ENCODE data around the gene BICDL2. TPM values are rescaled to one million over a fixed set of nuclear protein-coding genes. Genes with fewer than 3 reads are reported as not detected.
A peak's percentile ranks its signal among the peaks of the same experiment; 100 is the strongest.

The BICDL2 gene
- total RNA-seq, 2 experiments from 2014 or later: 0.77 to 0.92 TPM

DNA sequence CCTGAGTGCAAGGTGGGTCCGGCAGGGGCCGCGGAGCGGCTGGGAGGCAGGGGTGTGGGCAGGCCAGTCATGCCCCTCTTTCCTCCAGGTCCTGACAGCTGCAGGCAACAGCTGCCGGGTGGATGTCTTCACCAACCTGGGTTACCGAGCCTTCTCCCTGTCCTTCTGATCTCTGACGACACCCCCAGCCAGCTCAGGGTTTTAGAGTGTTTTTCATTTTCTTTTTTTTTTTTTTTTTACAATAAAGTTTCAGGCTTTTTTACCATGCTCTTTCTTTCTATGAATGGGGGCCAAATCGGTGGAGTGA, 9.3 kb downstream of the BICDL2 start:
- Mint-ChIP-seq H3K9me3 (no peaks in the 10 kb centered on the region), H3K4me1 (ENCODE audit: low read depth) (peaks cover 40% of the 10 kb centered on the region), H3K27me3 (peaks cover 26% of the 10 kb centered on the region), H3K4me3 (no peak overlapping the region), H3K36me3 (ENCODE audit: low read depth) (peaks cover 14% of the 10 kb centered on the region), H3K27ac (no peak overlapping the region)
- ChIA-PET CTCF (interaction anchor here (0.8 to 10.2 kb wide), 29 partner anchors 6 to 143 kb away, joined by 3 to 135 read pairs (median 8); partner anchors contain the start of genes CLDN6, HCFC1R1, THOC6 and TNFRSF12A), POLR2A (interaction anchor here (0.8 to 1.8 kb wide), 7 partner anchors 11 to 102 kb away, joined by 3 to 6 read pairs (median 4); partner anchors contain the start of genes KREMEN2 and PAQR4)
- intact Hi-C loops (cut with micrococcal nuclease): no loop called here
- no peak for DNase-seq
- no peak for ATAC-seq
- TF ChIP-seq, protein P1, sequence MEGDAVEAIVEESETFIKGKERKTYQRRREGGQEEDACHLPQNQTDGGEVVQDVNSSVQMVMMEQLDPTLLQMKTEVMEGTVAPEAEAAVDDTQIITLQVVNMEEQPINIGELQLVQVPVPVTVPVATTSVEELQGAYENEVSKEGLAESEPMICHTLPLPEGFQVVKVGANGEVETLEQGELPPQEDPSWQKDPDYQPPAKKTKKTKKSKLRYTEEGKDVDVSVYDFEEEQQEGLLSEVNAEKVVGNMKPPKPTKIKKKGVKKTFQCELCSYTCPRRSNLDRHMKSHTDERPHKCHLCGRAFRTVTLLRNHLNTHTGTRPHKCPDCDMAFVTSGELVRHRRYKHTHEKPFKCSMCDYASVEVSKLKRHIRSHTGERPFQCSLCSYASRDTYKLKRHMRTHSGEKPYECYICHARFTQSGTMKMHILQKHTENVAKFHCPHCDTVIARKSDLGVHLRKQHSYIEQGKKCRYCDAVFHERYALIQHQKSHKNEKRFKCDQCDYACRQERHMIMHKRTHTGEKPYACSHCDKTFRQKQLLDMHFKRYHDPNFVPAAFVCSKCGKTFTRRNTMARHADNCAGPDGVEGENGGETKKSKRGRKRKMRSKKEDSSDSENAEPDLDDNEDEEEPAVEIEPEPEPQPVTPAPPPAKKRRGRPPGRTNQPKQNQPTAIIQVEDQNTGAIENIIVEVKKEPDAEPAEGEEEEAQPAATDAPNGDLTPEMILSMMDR (IDR thresholded peaks at IDR 0.05): no peak

DNA sequence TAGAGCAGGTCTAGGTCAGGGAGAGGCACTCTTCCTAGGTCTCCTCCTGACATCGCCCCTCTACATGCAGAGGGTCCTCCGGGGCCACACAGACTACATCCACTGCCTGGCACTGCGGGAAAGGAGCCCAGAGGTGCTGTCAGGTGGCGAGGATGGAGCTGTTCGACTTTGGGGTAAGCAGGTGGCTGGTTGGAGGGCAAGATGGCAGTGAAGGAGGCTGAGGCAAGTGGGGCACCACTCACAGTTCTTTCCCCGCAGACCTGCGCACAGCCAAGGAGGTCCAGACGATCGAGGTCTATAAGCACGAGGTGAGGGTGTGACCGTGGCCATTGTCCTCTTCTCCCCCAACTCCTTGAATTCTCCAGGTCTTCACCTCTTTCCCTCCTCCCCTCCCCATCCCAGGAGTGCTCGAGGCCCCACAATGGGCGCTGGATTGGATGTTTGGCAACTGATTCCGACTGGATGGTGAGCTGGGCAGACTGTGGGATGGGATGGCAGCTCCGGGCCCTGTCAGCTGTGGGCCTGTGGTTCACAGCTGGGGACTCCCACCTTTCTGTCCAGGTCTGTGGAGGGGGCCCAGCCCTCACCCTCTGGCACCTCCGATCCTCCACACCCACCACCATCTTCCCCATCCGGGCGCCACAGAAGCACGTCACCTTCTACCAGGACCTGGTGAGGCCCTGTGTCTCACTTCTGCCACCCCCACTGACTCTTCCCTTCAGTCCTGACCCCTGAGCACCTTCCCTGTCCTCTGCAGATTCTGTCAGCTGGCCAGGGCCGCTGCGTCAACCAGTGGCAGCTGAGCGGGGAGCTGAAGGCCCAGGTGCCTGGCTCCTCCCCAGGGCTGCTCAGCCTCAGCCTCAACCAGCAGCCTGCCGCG, 9.9 kb downstream of the BICDL2 start:
- DNase-seq: no peak
- TF ChIP-seq, protein P1 (IDR thresholded peaks at IDR 0.05): no peak
- Mint-ChIP-seq H3K36me3 (ENCODE audit: low read depth) (peaks cover 14% of the 10 kb centered on the region), H3K4me3 (no peak overlapping the region), H3K27me3 (peaks cover 24% of the 10 kb centered on the region), H3K27ac (no peak overlapping the region), H3K9me3 (no peaks in the 10 kb centered on the region), H3K4me1 (ENCODE audit: low read depth) (peaks cover 45% of the 10 kb centered on the region)
- intact Hi-C loops (cut with micrococcal nuclease): no loop called here
- ATAC-seq: no peak
- ChIA-PET POLR2A (interaction anchor here (0.6 to 1.8 kb wide), 6 partner anchors 11 to 162 kb away, joined by 3 to 6 read pairs (median 4); partner anchors contain the start of genes KREMEN2 and PAQR4), CTCF (interaction anchor here (0.8 to 10.2 kb wide), 19 partner anchors 6 to 142 kb away, joined by 4 to 135 read pairs (median 8); partner anchors contain the start of genes CLDN6, HCFC1R1, THOC6 and TNFRSF12A)

DNA sequence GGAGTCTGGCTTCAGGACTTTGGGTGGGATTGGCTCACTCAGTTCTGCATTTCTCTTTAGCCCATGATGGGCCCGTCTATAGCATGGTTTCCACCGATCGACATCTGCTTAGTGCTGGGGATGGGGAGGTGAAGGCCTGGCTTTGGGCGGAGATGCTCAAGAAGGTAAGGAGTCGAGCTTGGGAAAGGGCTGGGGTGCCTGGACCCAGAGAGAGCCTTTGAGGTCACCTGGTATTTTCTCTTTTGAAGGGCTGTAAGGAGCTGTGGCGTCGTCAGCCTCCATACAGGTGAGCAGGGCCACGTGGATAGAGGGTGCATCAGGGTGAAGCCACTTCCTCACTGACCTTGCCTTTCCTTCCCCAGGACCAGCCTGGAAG, 10.8 kb downstream of the BICDL2 start:
- ATAC-seq (no peak), DNase-seq (no peak)
- ChIA-PET CTCF (interaction anchor here (1.4 to 10.5 kb wide), 4 partner anchors 5 to 43 kb away, joined by 3 to 135 read pairs (median 110); partner anchors contain the start of genes CLDN6, HCFC1R1, THOC6 and TNFRSF12A), POLR2A (interaction anchor here (0.6 kb wide), 1 partner anchor 163 kb away, joined by 3 read pairs; no protein-coding TSS in a partner anchor)
- TF ChIP-seq, protein P1 (IDR thresholded peaks at IDR 0.05): no peak
- H3K36me3 Mint-ChIP-seq (ENCODE audit: low read depth): peaks cover 14% of the 10 kb centered on the region
- H3K9me3 Mint-ChIP-seq: no peaks in the 10 kb centered on the region
- intact Hi-C loops (cut with micrococcal nuclease): no loop called here
- H3K27me3 Mint-ChIP-seq: peaks cover 20% of the 10 kb centered on the region
- peaks cover 53% of the 10 kb centered on the region for H3K4me1 Mint-ChIP-seq (ENCODE audit: low read depth)
- no peak overlapping the region for H3K27ac Mint-ChIP-seq
- no peak overlapping the region for H3K4me3 Mint-ChIP-seq

DNA sequence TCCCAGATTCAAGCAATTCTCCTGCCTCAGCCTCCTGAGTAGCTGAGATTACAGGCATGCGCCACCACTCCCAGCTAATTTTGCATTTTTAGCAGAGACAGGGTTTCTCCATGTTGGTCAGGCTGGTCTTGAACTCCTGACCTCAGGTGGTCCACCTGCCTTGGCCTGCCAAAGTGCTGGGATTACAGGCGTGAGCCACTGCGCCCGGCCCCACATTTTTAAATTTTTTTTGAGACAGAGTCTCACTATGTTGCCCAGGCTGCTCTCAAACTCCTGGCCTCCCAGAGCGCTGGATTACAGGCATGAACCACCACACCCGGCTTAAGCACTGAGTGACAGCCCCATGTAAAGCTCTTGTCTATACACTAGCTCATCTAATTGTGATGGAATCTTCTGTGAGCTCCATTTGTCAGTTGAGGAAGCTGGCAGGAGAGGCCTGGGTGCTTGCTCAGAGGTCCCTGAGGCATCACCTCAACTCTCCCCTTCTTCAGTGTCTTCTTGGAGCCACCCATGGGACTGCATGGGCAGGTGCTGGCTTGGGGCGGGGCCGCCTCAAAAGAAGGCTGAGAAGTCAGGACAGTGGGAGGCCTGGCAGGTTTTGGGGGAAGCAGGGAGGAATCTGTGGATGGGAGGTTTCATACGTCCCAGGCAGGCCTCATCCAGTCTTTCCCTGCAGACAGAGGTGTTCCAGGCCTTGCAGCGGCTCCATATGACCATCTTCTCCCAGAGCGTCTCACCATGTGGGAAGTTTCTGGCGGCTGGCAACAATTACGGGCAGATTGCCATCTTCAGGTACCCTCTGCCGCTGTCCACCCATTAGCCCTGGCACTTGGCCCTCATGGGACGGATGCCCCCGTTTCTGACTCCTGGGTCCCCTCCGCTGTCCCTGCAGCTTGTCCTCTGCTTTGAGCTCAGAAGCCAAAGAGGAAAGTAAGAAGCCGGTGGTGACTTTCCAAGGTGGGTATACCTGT, 11.4 kb downstream of the BICDL2 start:
- Mint-ChIP-seq H3K4me3 (peak overlapping the region; percentile 77), H3K9me3 (no peaks in the 10 kb centered on the region), H3K36me3 (ENCODE audit: low read depth) (peaks cover 14% of the 10 kb centered on the region), H3K27ac (no peak overlapping the region), H3K4me1 (ENCODE audit: low read depth) (peaks cover 56% of the 10 kb centered on the region), H3K27me3 (peaks cover 16% of the 10 kb centered on the region)
- TF ChIP-seq, protein P1 (IDR thresholded peaks at IDR 0.05): no peak
- ChIA-PET POLR2A (interaction anchor here (1.4 kb wide), 1 partner anchor 26 kb away, joined by 3 read pairs; no protein-coding TSS in a partner anchor), CTCF (interaction anchor here (1.4 to 10.5 kb wide), 5 partner anchors 6 to 104 kb away, joined by 3 to 135 read pairs (median 11); no protein-coding TSS in a partner anchor)
- DNase-seq (no peak), ATAC-seq (no peak)
- intact Hi-C loops (cut with micrococcal nuclease): no loop called here
